HFF-Myc (cell line): ENCODE measurements around the gene C1R.

Experiments
- DNase-seq: peaks from one replicate; pipeline ENCODE4 v3.0.0-alpha.2; 2011; ENCODE audit warnings: low read depth; ENCODE audit errors: extremely low read depth
- H3K4me3 ChIP-seq: replicated peaks from 2 replicates; pipeline ENCODE4 v1.5.1; 2011; ENCODE audit warnings: low read depth, mild to moderate bottlenecking, control low read depth, low read length
- CTCF ChIP-seq: IDR thresholded peaks from 2 replicates; pipeline ENCODE4 v1.5.1; 2012; ENCODE audit warnings: mild to moderate bottlenecking, low read depth, low read length, control low read depth; ENCODE audit errors: missing control alignments

Gene C1R

GRCh38 chr12:7031306-7031705 lies 60.9 kb downstream of the C1R start:
- no peak overlapping the region for H3K4me3 ChIP-seq
- no peak for DNase-seq
- TF ChIP-seq CTCF = no peak
